HG03342 (cell line): ENCODE results near the gene DPEP3.
A peak's percentile ranks its signal among the peaks of the same experiment; 100 is the strongest.

Experiments used
- ATAC-seq: cut with Tn5 transposase; IDR thresholded peaks from one replicate; pipeline ENCODE4 v1.9.1; 2021; ENCODE audit warnings: mild to moderate bottlenecking, moderate library complexity; ENCODE audit not compliant: unreplicated experiment

DPEP3 gene

DNA sequence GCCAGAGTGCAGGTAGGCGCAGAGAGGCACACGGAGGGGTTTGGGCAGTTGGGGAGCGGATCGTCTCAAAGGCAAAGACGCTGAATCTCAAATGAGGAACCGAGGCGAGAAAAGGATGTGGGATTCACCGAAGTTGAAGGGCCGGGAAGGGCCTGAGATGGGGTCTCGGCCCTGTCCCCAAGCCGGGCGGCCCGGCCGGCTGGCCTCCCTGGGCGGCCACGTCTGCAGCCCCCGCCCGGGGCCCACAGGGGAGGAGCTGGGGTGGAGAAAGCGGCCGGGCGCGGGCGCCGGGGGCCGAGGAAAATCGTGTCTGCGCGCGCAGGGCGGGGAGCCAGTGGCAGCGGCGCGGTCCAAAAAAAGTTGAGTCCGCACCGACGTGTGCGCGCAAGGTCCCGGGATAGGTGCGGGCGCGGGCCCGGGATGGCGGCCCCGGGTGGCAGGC lies 12.3 kb downstream of the DPEP3 start:
- peak; percentile 23 for ATAC-seq

- no peak for ATAC-seq
These were observed 12.9 kb downstream of the DPEP3 start for GRCh38 chr16:67967183-67967957.

GRCh38 chr16:67966549-67967182 lies 13.6 kb downstream of the DPEP3 start:
- no peak for ATAC-seq

DNA sequence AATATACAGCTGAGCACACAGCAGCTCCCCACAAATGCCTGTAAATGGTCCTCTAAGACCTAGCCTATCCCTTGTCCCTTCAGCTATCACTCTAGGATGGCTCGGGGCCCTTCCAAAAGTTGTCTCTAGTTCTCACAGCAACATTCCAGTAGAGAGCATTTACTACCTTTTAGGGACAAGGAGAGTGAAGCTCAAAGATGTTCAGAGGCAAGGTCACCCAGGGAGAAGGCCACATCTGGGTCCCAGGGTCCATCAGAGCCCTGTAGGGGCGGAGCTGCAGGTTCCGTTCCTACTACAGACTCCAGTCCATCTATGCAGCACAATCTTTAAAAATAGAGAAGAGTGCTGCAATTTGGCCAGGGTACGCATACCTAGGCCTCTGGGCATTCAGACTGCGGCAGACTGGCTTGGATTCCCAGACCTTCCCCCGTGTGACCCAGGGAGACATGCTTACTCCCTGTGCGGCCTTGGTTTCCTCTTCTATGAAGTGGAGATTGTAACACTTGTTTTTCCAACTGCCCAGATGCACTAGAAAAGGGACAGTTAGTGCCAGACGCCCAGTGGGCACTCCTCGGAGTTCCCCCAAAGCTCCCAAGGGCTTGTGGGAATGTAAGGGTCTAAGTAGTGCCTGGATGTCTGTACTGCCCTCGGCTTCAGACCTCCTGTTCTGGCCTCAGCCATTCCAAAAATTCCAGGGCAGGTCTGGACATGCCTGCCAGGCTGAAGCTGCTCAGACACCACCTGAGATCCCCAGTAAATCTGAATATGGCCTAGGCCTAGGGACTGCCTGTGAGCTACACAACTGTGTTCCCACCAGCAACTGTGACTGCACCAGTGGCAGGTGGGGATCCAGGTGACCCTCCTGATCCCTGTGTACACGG lies 14.4 kb downstream of the DPEP3 start:
- no peak for ATAC-seq

DNA sequence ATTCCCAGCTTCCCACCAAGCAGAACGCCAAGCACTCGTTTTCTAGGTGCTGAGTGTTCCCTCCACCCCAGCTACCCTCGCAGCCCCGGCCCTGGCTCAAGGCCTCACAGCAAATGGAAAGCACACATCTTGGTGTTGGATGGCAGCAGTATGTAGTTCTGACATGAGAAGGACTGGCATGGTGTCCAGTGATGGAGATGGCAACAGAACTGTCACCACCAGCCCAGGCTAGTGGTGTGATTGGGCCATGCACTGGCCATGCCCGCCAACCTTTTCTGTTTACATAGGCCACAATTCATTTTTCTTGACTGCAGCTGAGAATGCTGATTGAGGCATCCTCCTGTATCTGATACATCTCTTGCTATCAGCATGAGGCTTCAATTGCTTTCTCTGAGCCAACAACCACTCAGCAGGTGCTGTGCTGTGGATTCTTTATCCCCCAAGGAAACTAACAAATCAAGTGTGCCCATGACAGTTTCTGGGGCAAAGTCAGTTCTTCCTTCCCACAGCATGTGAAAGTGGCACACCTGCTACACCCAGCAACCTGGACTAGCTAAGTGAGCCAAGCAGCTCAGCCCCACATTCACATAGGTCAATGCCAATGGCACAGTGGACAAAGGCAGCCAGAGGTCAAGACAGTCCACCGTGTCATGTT lies 15.7 kb downstream of the DPEP3 start:
- ATAC-seq = no peak

- no peak for ATAC-seq
These were observed 16.5 kb downstream of the DPEP3 start for GRCh38 chr16:67963662-67964321.

- ATAC-seq = no peak
These were observed 17.0 kb downstream of the DPEP3 start for GRCh38 chr16:67963292-67963661.

DNA sequence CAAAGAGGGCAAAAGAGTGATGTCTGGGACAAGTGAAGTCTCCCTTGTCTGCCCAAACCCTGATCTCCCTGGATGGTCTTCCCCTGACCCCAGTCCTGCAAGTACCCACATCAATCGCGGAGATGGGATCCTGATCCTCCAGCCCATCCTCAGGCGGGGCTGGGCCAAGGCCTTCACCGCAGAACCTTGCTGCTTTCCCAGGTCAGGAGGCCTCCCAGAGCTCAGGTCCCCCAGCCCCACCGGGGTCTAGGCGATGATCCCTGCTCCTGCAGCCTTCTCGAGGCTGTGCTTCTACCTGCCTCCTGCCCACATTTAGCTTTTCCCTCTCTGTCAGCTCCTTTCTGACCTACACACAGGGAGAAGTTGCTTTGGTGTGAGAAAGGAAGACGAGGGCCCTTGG lies 18.2 kb downstream of the DPEP3 start:
- no peak for ATAC-seq

- no peak for ATAC-seq
These were observed 18.7 kb downstream of the DPEP3 start for GRCh38 chr16:67961551-67961957.

DNA sequence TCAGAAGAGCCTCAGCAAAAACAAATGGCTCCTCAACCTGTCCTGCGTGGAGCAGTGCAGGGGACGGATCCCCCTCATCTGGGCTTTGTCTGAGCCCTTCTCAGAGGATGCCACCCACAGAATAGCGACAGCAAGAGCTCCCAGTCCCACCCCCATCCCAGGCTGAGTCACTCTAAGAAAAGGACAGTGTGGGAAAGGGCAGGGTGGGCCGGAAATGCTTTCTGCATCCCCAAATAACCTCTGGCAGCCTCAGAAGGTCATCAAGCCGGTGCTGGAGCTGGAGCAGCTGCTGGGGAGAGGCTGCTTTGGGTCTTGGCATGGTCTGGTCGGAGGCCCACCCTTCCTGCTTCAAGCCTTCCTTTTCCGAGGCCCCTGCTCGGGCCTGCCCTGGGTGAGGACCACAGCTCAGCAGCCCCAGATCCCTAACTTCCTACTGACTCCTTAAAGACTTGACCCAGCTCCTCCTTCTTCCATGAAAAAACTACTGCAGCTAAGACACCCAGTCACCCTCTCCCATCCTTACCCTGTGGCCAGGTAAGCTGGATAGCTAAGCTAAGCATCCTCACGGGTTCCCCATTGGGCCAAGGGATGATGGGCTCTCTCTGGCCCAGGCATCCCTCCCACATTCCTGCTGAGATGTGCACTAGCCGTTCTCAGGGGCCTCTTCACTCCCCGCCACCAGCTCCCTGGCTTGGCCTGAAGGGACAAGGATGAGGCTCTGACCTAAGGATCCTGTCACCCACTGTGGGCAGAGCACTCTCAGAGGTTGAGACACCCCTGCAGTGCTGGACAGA lies 20.6 kb downstream of the DPEP3 start:
- no peak for ATAC-seq

DNA sequence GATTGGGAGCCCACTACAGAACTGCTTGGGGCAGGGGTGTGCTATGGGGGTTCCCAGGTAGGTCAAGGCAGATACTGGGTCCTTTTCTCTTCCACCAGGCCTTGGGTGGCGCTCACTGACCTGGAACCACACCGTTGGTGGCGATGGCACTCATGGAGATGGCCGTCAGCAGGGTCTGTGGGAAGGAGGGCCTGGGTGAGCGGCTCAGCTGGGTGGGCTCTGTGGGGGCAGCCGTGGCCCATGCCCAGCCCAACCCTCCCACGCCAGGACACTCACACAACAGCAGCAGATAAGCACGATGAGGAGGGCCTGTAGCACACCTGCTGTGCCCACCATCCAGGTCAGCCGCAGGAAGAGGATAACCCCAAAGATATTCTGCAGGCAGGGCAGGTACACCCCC lies 22.7 kb downstream of the DPEP3 start:
- ATAC-seq = no peak

DNA sequence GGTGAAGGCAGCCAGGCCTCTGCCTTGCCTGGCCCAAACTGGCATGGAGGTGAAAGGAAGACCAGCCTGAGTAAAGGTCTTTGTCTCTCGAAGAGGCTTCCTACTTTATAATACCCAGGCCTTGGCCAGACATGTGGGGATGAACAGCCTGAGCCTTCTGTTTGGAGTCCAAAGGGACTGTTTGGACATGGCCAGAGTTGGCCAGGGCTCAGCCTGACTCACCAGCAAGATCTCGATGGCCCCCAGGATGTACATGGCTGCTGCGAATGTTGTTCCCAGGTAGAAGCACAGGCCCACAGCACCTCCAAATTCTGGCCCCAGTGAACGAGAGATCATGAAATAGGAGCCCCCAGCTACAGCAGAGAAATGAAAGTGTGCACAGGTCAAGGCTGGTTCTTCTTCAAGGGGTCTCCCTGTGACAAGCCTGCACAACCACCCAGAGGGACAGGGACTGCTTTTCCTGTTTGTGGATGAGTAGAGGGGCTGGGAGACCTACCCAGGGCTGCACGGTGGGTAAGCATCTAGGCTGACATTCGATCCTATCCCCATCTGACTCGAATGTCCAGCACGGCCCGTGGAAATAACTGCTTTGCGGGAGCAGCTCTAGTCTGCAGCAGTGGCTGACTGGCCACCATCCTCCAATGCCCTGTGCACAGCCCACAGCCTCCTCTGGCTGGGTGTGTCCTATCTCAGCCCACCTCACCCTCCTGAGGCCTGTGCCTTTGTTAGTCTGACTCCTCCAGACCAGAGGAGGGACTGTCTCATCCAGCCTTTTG lies 25.7 kb downstream of the DPEP3 start:
- ATAC-seq = no peak

- ATAC-seq = no peak
These were observed 26.5 kb downstream of the DPEP3 start for GRCh38 chr16:67953641-67954375.

DNA sequence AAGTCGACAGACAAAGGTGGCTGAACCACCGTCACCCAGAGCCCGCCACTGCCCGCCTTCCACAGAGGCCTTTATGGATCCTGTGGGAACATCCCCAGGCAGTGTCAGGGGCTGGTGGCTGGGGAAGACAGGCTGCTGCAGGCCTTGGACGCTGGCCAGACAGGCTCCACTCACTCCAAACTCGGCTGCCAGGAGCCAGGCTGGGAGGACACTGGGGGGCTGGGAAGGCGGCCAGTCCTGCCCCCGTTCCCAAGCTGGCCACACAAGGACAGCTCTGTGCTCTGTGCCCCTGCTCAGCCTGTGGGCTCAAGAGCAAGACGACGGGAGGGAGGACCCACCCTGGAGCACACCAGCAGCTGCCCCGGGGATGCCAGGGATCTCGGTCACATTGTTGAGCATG lies 28.8 kb downstream of the DPEP3 start:
- ATAC-seq = no peak

DNA sequence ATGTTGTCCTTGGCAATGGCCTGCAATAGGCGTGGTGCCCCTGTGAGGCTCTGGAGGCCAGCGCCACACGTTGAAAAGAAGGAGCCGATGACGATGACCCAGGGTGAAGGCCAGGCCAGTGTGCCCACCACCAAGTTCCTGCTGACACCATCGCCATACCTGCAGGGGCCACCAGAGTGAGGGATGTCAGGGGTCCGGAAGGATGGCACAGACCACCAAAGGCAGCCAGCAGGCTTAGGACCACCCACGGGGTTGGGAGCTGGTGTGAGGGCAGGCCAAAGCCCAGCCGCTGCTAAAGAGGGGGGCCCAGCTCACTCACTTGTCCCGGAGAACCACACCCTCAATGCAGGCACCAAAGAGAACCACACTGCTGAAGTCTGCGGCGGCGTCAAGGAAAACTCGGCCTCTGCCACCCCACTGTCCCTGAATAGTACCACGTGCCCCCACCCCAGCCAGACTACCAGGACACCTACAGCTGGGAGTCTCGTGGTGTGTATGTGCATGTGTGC lies 29.9 kb downstream of the DPEP3 start:
- ATAC-seq = no peak

DNA sequence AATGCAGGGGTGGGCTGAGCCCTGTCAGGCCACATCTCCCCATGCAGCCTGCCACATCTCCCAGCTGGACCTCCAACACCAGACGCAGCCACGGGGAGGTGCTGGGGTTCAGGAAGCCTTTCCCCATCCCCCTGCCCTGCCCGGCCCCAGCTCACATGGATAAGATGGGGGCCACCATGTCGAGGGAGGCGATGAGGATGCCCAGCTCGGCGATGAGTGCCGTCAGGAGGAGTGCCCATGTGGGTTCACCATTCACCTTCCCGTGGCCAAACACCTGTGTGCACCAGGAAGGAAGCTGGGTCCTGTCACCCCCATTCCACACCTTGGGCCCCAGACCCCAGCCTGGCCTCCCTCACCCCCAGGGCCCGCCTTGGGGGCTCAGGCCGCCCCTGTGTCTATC lies 30.7 kb downstream of the DPEP3 start:
- ATAC-seq = no peak

DNA sequence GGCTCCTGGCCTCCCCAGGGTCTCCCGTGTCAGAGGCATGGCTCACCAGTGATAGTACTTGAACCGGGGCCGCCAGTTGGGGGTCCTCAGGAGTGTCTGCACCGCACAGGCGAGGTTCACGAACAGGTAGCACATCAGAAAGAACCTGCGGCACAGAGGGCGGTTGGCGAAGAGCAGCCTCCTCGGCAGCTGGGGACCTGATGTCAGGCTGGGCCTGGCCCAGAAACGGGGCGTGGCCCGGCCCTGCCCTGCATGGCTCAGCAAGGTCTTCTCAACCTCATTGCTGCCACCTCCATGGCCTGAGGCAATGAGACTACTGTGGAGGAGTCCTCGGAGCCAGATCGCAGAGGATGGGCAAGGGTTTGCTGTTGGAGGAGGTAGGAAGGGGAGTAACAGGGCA lies 32.3 kb downstream of the DPEP3 start:
- ATAC-seq = no peak

DNA sequence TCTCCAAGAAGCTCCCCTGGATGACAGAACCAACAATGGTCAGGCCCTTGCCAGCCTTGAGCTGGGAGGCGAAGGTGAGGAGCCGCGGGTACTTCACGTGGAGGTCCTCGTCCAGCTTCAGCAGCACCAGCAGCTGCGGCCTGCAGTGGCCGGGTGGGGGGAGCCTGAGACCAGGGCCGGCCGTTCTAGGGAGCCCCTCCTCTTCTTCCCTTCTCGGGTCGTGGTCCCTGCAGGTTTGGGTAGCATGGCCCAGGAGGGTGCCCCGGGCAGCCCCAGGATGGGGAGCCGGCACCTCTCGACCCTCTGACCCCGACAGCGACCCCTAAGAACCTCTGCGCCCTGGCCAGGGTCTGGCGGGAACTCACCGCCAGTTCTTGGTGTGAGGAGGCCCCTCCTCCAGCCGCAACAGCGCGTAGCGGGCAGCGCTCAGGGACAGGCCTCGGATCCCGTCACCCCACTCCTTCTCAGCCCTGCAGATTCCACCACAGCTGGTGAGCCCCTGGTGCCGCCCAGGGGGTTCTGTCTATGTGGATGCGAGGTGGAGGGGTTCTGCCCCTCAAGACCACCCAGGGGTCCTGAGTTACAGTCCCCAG lies 33.2 kb downstream of the DPEP3 start:
- ATAC-seq = no peak
